ENCODE measurements around the gene SCG3. TPM values are rescaled to one million over a fixed set of nuclear protein-coding genes. Genes with fewer than 3 reads are reported as not detected.

SCG3 gene
- total and polyA plus RNA-seq, 4 donors: 0.14 to 1.3 (median 0.26) TPM

GRCh38 chr15:51752888-51753287 is 71.6 kb downstream of the SCG3 start:
- no peaks in the 10 kb centered on the region for H3K36me3 ChIP-seq (ENCODE audit: control insufficient read depth in 4 of 4, insufficient read depth in 4 of 4, low read length in 4 of 4)
- H3K9me3 ChIP-seq (ENCODE audit: control insufficient read depth in 4 of 4, insufficient read depth in 3 of 4, low read length in 3 of 4): no peaks in the 10 kb centered on the region
- no peak overlapping the region for H3K27ac ChIP-seq (ENCODE audit: low read depth in 1 of 2, low read length in 1 of 2)
- H3K27me3 ChIP-seq (ENCODE audit: control insufficient read depth in 3 of 3, insufficient read depth in 3 of 3, low read length in 2 of 3): peaks cover 0 to 57% (median 38%) of the 10 kb centered on the region in 3 donors
- DNase-seq (no peak), ATAC-seq (ENCODE audit: insufficient read depth, low FRiP score) (no peak)
- TF ChIP-seq CTCF (IDR thresholded peaks at IDR 0.05; ENCODE audit: control extremely low read depth, extremely low read depth): no peak
- H3K4me1 ChIP-seq (ENCODE audit: control insufficient read depth in 5 of 5, insufficient read depth in 5 of 5, low read length in 5 of 5): peaks cover 0 to 10% (median 4%) of the 10 kb centered on the region in 5 donors
- H3K9ac ChIP-seq (ENCODE audit: insufficient read depth in 1 of 2, low read length in 2 of 2): no peak overlapping the region
- H3K4me3 ChIP-seq: no peak overlapping the region
- 38 to 59% methylated on average over 5 of the region's 5 CpGs for WGBS, 2 donors

DNA sequence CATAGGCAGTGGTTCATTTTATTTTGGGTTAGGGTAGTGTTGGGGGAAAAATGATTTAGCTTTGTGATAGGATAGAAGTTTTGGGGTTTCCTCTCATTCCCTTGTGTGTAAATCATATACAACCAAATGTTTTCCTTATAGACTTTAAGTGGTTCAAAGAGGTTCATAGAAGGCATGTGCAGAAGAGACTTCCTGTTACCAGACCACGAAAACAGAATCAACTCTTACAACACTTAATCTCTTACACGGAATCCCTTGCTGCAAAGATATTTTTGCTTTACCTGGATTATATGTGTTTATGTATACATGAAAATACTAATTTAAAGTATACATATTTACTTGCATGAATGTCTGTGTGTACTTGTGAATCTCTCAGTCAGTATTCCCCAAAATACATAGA is 73.0 kb downstream of the SCG3 start:
- no peak for TF ChIP-seq CTCF (IDR thresholded peaks at IDR 0.05; ENCODE audit: control extremely low read depth, extremely low read depth)
- H3K27me3 ChIP-seq (ENCODE audit: control insufficient read depth in 3 of 3, insufficient read depth in 3 of 3, low read length in 2 of 3): peaks cover 0 to 46% (median 26%) of the 10 kb centered on the region in 3 donors
- H3K4me1 ChIP-seq (ENCODE audit: control insufficient read depth in 5 of 5, insufficient read depth in 5 of 5, low read length in 5 of 5): peaks cover 0 to 22% (median 6%) of the 10 kb centered on the region in 5 donors
- no peak for ATAC-seq (ENCODE audit: insufficient read depth, low FRiP score)
- no peaks in the 10 kb centered on the region for H3K9me3 ChIP-seq (ENCODE audit: control insufficient read depth in 4 of 4, insufficient read depth in 3 of 4, low read length in 3 of 4)
- no peak overlapping the region for H3K9ac ChIP-seq (ENCODE audit: insufficient read depth in 1 of 2, low read length in 2 of 2)
- no peak overlapping the region for H3K4me3 ChIP-seq
- WGBS, 2 donors: 26 to 55% methylated on average over 2 of the region's 2 CpGs
- H3K36me3 ChIP-seq (ENCODE audit: control insufficient read depth in 4 of 4, insufficient read depth in 4 of 4, low read length in 4 of 4): no peaks in the 10 kb centered on the region
- H3K27ac ChIP-seq (ENCODE audit: low read depth in 1 of 2, low read length in 1 of 2): no peak overlapping the region
- no peak for DNase-seq

DNA sequence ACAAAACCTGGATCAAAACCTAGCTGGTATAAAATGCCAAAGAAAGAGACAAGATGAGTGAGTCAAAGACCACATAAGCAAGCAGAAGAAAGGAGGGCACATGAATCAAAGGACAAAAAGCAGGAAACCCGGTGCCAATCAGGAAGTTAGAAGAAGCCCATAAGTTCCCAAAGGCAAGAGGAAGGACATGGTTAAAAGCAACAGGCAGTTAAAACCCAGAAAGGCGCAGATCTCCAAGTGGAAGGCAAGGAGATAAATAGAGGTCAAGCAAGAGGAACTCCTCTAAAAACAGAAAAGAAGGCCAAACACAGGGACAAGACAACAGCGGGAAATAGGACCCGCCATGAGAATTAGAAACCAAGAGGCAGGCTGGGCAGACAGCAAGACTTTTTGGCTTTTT is 74.5 kb downstream of the SCG3 start:
- no peak for ATAC-seq (ENCODE audit: insufficient read depth, low FRiP score)

More for the DNA sequence above, 74.5 kb downstream of the SCG3 start:
- Histone ChIP-seq H3K4me1 (ENCODE audit: control insufficient read depth in 5 of 5, insufficient read depth in 5 of 5, low read length in 5 of 5) (peaks cover 5 to 28% (median 9%) of the 10 kb centered on the region in 5 donors), H3K36me3 (ENCODE audit: control insufficient read depth in 4 of 4, insufficient read depth in 4 of 4, low read length in 4 of 4) (no peaks in the 10 kb centered on the region), H3K4me3 (no peak overlapping the region), H3K9ac (ENCODE audit: insufficient read depth in 1 of 2, low read length in 2 of 2) (no peak overlapping the region), H3K27ac (ENCODE audit: low read depth in 1 of 2, low read length in 1 of 2) (no peak overlapping the region), H3K27me3 (ENCODE audit: control insufficient read depth in 3 of 3, insufficient read depth in 3 of 3, low read length in 2 of 3) (peaks cover 0 to 31% (median 11%) of the 10 kb centered on the region in 3 donors), H3K9me3 (ENCODE audit: control insufficient read depth in 4 of 4, insufficient read depth in 3 of 4, low read length in 3 of 4) (no peaks in the 10 kb centered on the region)
- no peak for DNase-seq
- TF ChIP-seq CTCF (IDR thresholded peaks at IDR 0.05; ENCODE audit: control extremely low read depth, extremely low read depth): no peak
- WGBS, 2 donors: 31 to 49% methylated on average over 4 of the region's 4 CpGs

Data from lung (tissue), 12 donors.